Natural killer cell (primary cell): ENCODE measurements around the gene PKMYT1. TPM values are rescaled to one million over a fixed set of nuclear protein-coding genes. Genes with fewer than 3 reads are reported as not detected.

Experiments used
- ATAC-seq, 3 donors: fragments of 150-1000 bp in 2 of 3; fragments of 200-7000 bp in 1 of 3; cut with Tn5 transposase; 1 replicate in 1 of 3; 2 replicates in 2 of 3; pipeline ENCODE4 v1.10.0; 2021; ENCODE audit warnings: mild to moderate bottlenecking in 2 of 3, moderate library complexity in 2 of 3
- DNase-seq, 2 donors: peaks; one replicate each; pipeline versions ENCODE4 v3.0.0 to v3.0.0-alpha.2; 2013 to 2021; ENCODE audit warnings: mixed read lengths in 1 of 2
- H3K27ac ChIP-seq: one replicate; pipeline ENCODE4 v1.5.1; 2013; ENCODE audit warnings: mild to moderate bottlenecking, low read length
- H3K27me3 ChIP-seq: one replicate; pipeline ENCODE4 v1.6.1; 2013; ENCODE audit warnings: low read length; ENCODE audit not compliant: control insufficient read depth, insufficient read depth
- H3K36me3 ChIP-seq: one replicate; pipeline ENCODE4 v1.6.1; 2013; ENCODE audit warnings: low read length; ENCODE audit not compliant: control insufficient read depth, insufficient read depth
- H3K4me1 ChIP-seq: one replicate; pipeline ENCODE4 v1.6.1; 2013; ENCODE audit warnings: low read length; ENCODE audit not compliant: control insufficient read depth, insufficient read depth
- H3K4me3 ChIP-seq: one replicate; pipeline ENCODE4 v1.5.1; 2013; ENCODE audit warnings: low read length
- H3K9me3 ChIP-seq: one replicate; pipeline ENCODE4 v1.6.1; 2013; ENCODE audit warnings: low read length; ENCODE audit not compliant: control insufficient read depth, insufficient read depth
- H3K27ac Mint-ChIP-seq, 2 donors: one replicate each; pipeline ENCODE4 v1.8.0; 2022; ENCODE audit warnings: mild to moderate bottlenecking in 2 of 2, mixed read lengths in 2 of 2, moderate library complexity in 1 of 2
- H3K27me3 Mint-ChIP-seq, 2 donors: one replicate each; pipeline ENCODE4 v1.8.0; 2022; ENCODE audit warnings: low read depth in 2 of 2, mixed read lengths in 2 of 2
- H3K36me3 Mint-ChIP-seq: one replicate; pipeline ENCODE4 v1.8.0; 2022; ENCODE audit warnings: mixed read lengths
- H3K4me1 Mint-ChIP-seq, 2 donors: one replicate each; pipeline ENCODE4 v1.8.0; 2022; ENCODE audit warnings: mixed read lengths in 2 of 2
- H3K4me3 Mint-ChIP-seq: one replicate; pipeline ENCODE4 v1.8.0; 2022; ENCODE audit warnings: mild to moderate bottlenecking, moderate library complexity, mixed read lengths
- H3K9me3 Mint-ChIP-seq, 2 donors: one replicate each; pipeline ENCODE4 v1.8.0; 2022; ENCODE audit warnings: mixed read lengths in 2 of 2
- CTCF ChIP-seq: fragments of 200-600 bp; IDR thresholded peaks from one replicate; pipeline ENCODE4 v1.8.0; 2022; ENCODE audit warnings: antibody characterized with exemption
- WGBS: methylation state at CpG from one replicate; pipeline ENCODE4 v1.1.7; 2013; ENCODE audit warnings: missing lambda C conversion rate; ENCODE audit not compliant: insufficient coverage; 5-methylcytosine and 5-hydroxymethylcytosine counted together
- intact Hi-C: fragments of 100-400 bp; cut with micrococcal nuclease; formaldehyde crosslinking; loops from one replicate; pipeline ENCODE4 v1.14.2; 2022
- total RNA-seq, 4 donors: library from RNA; stranded (reverse); fragments of 120-200 nt in 1 of 4; gene quantifications; one replicate each; pipeline versions ENCODE4 v1.2.3 to v1.2.4, GENCODE V29; 2013 to 2022

Gene PKMYT1
- total RNA-seq, 3 donors from 2014 or later (not counting 1 experiment from before 2014, with no cell fraction given) = 2.6 to 5.9 (median 3.5) TPM

GRCh38 chr16:2967721-2968161, 12.5 kb downstream of the PKMYT1 start:
- DNase-seq = no peak
- Mint-ChIP-seq H3K36me3 (no peaks in the 10 kb centered on the region), H3K4me3 (peak overlapping the region; percentile 73), H3K27ac (peak overlapping the region in 1 of 2 donors; percentile 35), H3K4me1 (peaks cover 10 to 36% of the 10 kb centered on the region in 2 donors), H3K27me3 (peaks cover 10 to 13% of the 10 kb centered on the region in 2 donors), H3K9me3 (no peaks in the 10 kb centered on the region)
- ATAC-seq = no peak
- Histone ChIP-seq H3K36me3 (no peaks in the 10 kb centered on the region), H3K4me3 (no peak overlapping the region), H3K4me1 (peaks cover 72% of the 10 kb centered on the region), H3K9me3 (no peaks in the 10 kb centered on the region), H3K27me3 (peaks cover 48% of the 10 kb centered on the region), H3K27ac (no peak overlapping the region)
- intact Hi-C loops = no loop called here
- WGBS = 63% methylated on average over 33 of the region's 33 CpGs
- TF ChIP-seq CTCF = no peak

- peaks cover 53% of the 10 kb centered on the region for H3K27me3 ChIP-seq
- Mint-ChIP-seq H3K27me3 (peaks cover 10 to 13% of the 10 kb centered on the region in 2 donors), H3K36me3 (no peaks in the 10 kb centered on the region), H3K27ac (no peak overlapping the region), H3K9me3 (no peaks in the 10 kb centered on the region), H3K4me3 (no peak overlapping the region), H3K4me1 (peaks cover 10 to 36% of the 10 kb centered on the region in 2 donors)
- no peaks in the 10 kb centered on the region for H3K36me3 ChIP-seq
- intact Hi-C loops = no loop called here
- 13% methylated on average over 51 of the region's 51 CpGs for whole genome bisulfite sequencing
- no peak for ATAC-seq
- no peak for TF ChIP-seq CTCF
- H3K9me3 ChIP-seq = no peaks in the 10 kb centered on the region
- DNase-seq = no peak
- H3K4me3 ChIP-seq = no peak overlapping the region
- no peak overlapping the region for H3K27ac ChIP-seq
- peaks cover 72% of the 10 kb centered on the region for H3K4me1 ChIP-seq
Measured at GRCh38 chr16:2967211-2967631, 13.0 kb downstream of the PKMYT1 start.

- no peak for ATAC-seq
- Histone ChIP-seq H3K27ac (no peak overlapping the region), H3K4me3 (no peak overlapping the region), H3K36me3 (no peaks in the 10 kb centered on the region), H3K4me1 (peaks cover 72% of the 10 kb centered on the region), H3K9me3 (no peaks in the 10 kb centered on the region), H3K27me3 (peaks cover 57% of the 10 kb centered on the region)
- DNase-seq = peak in 1 of 2 donors; percentile 50
- WGBS = 6% methylated on average over 46 of the region's 46 CpGs
- intact Hi-C loops = no loop called here
- H3K4me1 Mint-ChIP-seq = peaks cover 10 to 37% of the 10 kb centered on the region in 2 donors
- no peak overlapping the region for H3K27ac Mint-ChIP-seq
- no peak overlapping the region for H3K4me3 Mint-ChIP-seq
- no peak for TF ChIP-seq CTCF
- H3K36me3 Mint-ChIP-seq = no peaks in the 10 kb centered on the region
- H3K27me3 Mint-ChIP-seq = peaks cover 10 to 14% of the 10 kb centered on the region in 2 donors
- no peaks in the 10 kb centered on the region for H3K9me3 Mint-ChIP-seq
Measured at GRCh38 chr16:2966808-2967191, 13.4 kb downstream of the PKMYT1 start.
